Amniotic epithelial cell (primary cell): ENCODE results near the gene AHCYL1.
"Not testable (repeated sequence)": the region's sequence is repeated elsewhere in the genome, so short reads cannot be mapped to it uniquely, and the experiment has no call there.

ENCODE experiments used
- DNase-seq: peaks from one replicate; pipeline ENCODE4 v3.0.0-alpha.2; 2010; ENCODE audit warnings: low read depth

The AHCYL1 gene

DNA sequence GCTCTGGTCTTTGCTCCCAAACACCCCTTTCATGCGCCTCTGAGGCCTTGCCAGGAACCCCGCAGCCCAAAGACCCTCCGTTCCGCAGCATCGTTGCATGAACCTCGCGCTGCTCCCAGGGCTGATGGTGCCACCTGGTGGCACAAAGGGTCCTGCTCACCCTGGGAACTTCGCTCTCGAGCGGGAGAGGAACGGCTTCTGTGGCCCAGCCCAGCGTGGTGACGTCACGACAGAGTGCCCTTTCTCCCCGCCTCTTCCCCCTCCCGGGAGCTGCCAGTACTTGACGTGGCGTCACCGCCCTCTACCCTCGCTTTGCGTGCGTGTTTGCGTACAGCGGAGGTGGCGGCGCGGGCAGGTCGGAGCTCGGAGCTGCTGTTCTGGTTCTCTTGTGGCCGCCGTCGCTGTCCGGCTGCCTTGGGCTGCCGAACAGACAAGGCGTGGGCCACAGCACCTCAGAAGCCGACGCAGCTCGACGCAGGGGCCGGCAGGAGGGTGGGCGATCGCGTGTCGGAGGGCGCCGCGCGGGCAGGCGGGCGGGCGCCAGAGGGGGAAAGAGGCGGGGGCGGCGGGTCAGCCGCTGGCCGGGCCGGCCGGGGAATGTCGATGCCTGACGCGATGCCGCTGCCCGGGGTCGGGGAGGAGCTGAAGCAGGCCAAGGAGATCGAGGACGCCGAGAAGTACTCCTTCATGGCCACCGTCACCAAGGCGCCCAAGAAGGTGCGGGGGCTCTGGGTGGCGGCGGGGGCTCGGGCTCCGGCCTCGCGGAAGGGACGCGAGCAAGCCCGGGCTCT is at the start of gene AHCYL1:
AHCYL1 (plus strand) TSS at position 310 of the 791 bp plus-strand sequence; CDS start at position 598, 288 bp downstream.
- peak; percentile 97 for DNase-seq

DNA sequence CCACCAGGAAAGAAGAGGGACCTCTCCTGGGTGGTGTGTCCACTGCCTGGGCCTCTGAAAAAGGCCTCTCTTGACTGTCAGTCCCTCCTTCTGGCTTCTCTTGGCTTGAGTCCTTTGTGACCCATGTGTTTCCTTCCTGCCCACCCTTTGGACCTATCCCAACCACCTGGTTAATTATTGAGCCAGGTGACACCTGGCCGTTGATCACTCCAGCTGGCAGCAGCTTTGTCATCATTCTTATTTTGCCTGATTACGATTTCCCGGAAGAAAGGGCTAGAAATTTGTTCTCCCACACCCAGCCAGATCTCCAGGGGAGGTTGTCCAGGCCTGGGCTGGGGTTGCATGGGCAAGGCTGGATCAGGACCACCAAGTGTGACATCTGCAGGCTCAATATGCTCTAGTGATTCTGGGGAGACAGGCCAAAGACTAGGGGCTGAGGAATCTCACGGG is 49.1 kb upstream of the AHCYL1 start:
- DNase-seq, result no peak

DNA sequence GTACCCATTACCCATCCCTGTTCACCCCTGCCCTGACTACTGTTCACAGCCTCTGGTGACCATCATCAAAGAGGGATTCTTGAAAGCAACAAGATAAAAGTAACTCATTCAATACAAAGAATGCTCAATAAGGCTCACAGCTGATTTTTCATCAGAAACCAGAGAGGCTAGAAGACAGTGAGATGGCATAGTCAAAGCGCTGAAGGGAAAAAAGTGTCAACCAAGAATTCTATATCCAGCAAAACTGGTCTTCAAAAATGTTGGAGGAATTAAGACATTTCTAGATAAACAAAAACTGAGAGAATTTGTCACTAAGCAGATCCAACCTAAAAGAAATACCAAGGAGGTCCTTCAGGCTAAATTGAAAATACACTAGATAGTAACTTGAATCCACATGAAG is 46.8 kb upstream of the AHCYL1 start:
- DNase-seq, result no peak

DNA sequence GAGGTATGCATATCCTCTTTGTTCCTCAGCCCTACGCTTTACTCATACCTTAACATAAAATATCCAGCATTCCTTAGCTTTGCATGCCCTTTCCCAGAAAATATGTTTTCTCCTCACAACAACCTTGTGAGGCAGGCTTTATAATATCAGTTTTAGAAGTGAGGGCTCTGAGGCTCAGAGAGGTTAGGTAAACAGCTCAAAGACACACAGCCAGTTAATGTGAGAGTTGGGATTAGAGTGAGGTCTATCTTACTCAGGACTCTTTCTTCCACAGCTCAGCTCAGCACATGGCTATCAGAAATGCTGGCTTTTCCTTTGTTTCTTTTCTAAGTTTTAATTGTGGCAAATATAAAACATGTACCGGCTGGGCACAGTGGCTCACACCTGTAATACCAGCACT is 46.0 kb upstream of the AHCYL1 start:
- DNase-seq, result no peak

DNA sequence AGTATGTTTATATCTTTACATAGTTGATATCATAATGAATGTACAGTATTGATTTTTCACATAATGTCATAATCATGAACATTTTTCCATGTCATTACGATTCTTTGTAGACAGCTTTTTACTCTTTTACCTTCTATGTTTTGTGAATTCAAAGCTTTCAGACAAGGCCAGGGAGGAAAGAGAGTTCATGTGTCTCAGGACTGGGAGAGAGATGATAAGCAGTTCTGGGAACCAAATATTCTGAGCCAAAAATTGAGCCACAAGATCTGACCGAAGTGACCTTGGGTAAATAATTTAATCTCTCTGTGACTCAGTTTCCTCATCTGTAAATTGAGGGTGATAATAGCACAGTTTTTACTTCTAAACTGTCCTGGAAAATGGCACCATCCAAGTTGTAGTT is 42.1 kb upstream of the AHCYL1 start:
- DNase-seq, result no peak

DNA sequence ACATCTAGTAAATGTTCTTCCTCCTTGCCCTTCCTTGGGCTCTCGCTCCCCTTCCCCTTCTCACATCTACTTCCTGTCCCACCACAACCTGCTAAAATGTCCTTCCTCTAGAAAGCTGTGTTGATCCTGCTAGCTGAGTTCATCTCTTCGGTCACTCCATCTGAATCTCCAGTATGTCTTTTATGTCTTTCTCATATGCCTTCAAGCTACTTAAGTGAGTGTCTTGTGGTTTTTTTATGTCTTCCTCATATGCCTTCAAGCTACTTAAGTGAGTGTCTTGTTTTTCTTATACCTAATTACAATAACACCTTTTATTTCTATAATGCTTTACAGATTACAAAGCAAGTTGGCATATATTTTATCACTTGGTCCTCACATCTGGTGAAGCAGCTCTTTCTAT is 40.0 kb upstream of the AHCYL1 start:
- DNase-seq, result no peak

DNA sequence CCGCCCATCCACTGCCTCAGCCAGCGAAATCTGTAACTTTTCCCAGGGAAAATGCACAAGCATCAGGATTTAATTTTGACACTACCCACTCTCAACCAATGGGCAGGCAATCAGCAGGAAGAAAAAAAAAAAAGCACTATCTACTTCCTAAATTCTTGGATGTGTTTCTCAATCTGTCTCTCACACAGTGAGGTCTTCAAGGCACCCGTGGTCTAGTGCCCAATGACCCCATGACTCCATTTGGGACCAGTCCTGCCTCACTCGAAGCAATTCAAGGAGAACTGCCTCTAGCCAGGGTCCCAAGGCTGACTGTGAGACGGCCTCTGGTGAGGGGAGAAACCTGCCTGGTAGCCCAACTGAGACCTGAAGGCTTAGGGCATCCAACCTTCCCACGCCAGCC is 38.1 kb upstream of the AHCYL1 start:
- no peak for DNase-seq

DNA sequence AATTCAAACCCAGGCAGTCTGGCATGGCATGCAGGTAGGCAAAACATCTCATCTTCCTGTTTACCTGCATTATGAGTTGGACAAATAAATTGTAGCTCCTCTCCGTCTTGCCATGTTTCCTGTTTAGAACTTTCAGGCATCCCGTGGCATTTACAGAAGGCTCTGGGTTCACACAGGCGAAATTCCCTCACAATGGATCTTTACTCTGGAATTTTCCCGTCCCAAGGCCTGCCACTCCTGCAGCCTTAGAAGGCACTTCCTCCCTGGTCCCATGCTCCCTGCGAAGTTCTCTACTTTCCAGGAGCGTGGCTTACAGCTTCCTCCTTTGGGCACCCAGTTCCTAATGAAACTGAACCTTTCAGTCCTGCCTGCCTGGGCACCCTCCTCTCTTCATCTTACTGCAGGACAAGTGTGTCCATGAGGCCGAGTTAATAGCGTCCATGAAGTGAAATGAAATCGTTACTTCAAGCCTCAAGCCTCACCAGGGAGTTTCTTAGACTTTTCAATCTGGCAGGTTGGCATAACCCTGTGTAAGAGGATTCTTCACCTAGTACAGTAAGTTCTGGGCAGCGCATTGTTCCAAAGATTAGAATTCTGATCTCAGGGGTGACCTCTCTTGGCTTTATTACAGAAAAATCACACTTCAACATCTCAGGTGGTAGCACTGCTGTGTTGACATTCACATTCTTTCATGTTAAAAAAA is 36.8 kb upstream of the AHCYL1 start:
- DNase-seq, result no peak

DNA sequence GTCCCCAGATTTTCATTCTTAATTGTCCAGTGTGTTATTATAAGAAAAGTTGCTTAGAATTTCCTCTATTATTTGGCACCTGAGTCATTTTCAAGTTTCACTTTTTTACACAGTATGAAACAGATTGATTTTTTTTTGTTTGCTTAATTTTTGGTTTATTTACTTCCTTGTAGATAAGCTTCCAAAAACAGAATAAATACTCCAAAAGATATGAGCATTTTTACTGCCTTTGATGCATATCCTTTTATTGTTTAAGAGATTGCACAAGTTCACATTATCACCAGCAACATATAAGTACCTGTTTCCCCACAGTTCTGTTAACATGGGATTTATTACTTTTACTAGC is 36.3 kb upstream of the AHCYL1 start:
- no peak for DNase-seq

DNA sequence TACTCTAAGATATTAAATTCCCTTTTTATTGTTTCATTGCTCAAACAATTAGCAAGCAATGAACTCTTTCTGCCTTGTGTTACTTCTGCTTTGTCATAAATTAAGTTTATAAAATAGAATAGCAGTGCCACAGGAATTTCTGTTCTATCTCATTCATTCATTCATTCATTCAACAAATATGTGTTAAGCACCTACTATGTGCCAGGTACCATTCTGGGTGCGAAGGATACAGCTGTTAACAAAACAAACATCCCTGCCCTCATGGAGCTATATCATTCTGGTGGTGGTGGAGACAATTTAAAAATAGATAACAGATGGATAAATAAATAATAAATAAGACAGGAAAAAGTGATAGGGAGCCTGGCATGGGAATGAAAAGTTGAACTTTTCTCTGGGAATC is 34.5 kb upstream of the AHCYL1 start:
- DNase-seq, result no peak

DNA sequence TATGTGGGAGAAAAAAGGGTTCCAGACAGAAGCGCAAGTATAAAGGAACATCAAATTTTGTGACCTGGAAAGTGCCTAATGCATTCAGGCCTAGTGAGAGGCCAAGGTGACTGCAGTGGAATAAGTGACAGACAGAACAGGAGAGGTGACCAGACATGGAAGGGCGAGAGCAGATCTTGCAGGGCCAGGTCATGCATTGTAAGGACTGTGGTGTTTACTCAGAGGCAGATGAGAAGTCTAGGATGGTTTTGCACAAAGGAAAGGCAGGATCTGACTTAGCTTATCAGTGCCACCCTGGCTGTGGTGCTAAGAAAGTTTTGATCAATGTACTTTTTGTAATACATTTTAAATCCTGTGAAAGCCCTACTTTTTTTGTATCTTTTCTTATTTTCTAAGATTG is 34.1 kb upstream of the AHCYL1 start:
- no peak for DNase-seq

DNA sequence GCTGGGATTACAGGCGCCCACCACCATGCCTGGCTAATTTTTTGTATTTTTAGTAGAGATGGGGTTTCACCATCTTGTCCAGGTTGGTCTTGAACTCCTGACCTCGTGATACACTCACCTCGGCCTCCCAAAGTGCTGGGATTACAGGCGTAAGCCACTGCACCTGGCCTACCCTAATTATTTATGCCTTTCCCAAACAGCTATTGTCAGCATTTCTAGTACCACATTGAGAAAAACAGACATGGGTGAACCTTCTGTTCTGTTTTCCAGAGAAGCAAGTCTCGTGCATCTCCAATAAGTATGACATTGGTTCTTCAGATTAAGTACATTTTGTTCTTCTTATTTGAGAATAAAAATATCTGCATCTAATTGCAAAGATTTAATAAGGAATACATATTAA is 33.1 kb upstream of the AHCYL1 start:
- DNase-seq, result not testable (repeated sequence)

DNA sequence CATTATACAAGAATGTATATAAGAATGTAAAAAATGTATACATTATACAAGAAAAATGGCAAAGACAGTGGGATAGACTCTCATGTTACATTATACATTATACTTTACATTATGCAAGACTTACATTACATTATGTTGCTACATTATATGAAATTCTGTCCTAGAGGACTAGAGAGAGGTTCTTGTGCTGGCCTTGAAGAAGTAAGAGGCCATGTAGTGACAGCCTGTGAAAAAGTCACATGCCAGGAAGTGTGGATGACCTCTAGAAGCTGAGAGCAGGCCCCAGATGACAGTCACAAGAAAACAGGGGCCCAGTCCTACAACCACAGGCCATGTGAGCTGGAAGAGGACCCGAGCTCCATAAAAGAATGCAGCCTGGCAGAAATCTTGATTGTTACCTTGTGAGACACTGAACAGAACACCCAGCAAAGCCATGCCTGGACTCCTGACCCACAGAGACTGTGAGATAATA is 30.5 kb upstream of the AHCYL1 start:
- DNase-seq, result peak; percentile 72

DNA sequence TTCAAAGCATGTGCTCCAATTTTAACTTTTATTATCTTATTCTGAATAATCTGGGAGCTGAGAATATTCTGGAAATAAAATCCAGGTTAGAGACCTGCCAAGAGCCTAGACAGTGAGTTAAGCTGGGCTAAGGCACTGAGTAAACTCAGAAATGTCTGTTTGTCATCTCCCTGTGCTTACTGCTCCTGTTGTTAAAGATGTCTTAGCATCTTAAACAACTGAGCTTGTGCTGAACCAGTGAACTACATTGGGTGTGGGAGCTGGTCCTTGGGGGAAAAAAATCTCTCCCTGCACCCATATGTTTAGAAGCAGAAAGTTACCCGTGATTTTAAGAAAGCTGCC is 25.0 kb upstream of the AHCYL1 start:
- DNase-seq, result no peak

DNA sequence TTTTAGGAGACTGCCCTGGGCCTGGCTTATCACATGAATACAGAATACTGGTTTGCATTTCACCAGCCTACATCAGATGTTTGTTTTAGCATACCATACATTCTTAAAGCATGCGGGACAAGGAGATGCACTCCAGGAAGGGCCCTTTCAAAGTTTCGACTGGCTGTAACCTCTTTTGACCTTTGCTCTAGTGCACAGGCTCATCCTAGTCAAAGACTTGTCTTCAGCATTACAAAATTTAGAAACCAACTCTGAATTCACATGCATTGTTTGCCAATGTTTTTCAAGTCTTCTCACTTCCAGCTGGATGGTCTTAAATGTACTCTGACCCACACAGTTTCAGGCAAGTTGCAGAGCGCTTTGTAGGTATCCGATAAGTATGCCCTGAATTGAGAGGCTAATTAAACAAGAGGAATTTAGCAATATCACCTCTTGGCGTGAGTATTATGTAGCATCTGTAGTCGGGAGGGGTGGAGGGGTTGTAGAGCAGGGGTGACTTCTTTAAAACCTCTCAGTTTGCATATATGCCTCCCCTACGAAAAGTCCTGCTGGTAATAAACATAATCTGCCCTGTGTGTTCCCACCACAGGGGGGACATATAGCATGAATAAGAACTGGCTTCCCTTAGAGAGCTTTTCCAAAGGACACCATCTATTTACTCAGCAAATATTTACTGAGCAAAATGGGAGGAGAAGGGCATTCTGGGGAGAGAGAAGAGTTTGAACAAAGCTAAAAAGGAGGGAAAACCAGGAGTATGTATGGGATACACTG is 24.4 kb upstream of the AHCYL1 start:
- DNase-seq, result peak; percentile 77

DNA sequence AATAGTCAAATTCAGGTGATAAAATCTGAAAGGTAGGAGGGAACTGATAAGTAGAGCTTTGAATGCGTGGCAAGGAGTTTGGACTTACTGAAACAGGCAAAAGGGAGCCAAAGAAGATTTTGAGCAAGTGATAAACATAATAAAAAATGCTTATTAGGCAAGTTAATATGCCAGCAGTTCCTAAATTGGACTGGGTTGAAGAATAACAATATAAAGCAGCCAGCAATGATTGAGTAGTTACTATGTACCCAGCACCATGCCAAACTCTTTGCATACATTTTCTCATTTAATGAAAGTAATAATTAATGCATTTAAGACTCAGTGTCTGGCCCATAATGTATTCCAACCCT is 23.8 kb upstream of the AHCYL1 start:
- DNase-seq, result no peak

DNA sequence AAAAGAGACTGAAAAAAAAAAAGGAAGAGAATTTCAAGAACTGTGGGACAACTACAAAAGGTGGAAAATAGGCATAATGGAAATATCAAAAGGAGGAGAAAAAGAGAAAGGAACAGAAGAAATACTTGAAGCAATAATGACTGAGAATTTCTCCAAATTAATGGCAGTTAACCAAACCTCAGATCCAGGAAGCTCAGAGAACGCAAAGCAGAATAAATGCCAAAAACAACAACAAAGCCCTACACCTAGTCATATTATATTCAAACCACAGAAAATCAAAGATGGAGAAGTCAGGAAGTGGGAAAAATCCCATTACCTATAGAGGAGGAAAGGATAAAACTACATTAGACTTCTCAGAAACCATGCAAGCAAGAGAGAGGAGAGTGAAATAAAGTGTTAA is 20.7 kb upstream of the AHCYL1 start:
- no peak for DNase-seq

DNA sequence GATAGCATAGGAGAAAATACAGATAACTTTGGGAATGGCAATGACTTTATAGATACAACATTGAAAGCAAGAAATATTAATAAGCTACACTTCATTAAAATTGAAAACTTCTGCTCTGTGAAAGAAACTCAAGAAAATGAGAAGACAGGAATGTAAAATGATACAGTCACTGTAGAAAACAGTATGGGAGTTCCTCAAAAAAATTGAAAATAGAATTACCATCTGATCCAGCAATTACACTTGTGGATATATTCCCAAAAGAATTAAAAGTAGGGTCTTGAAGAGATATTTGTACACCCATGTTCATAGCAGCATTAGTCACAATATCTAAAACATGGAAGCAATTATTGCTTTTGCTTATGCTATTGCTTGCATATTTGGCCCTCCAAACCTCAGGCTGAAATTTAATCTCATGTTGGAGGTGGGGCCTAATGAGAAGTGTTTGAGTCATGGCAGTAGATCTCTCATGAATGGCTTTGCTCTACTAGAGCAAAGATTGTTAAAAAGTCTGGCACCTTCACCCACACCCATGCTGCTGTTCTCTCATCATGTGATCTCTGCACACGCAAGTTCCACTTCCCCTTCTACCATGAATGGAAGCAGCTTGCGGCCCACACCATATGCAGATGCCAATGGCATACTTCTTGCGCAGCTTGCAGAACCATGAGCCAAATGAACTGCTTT is 15.3 kb upstream of the AHCYL1 start:
- DNase-seq, result peak; percentile 38

DNA sequence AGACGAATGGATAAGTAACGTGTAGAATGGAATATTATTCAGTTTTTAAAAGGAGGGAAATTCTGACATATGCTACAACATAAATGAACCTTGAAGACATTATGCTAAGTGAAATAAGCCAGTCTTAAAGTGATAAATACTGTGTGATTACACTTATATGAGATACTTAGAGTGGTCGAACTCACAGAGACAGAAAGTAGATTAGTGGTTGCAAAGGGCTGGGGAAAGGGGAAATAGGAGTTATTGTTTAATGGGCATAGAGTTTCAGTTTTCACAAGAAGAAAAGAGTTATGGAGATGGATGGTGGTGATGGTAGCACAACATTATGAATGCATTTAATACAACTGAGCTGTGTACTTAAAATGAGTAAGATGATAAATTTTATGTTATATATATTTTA is 14.7 kb upstream of the AHCYL1 start:
- no peak for DNase-seq

DNA sequence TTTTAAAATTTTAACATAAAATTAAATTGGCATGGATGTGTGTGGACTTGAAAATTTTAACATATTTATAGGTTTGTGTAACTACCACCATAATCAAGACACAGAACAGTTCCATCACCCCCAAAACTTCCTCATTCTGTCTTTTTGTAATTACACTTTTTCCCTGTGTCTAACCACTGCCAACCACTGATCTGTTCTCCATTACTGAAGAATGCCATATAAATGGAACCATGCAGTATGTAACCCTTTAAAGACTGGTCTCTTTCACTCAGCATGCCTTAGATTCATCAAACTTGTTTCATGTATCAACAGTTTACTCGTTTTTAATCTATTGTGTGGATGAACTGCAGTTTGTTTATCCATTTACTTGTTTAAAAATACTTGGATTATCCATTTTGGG is 13.0 kb upstream of the AHCYL1 start:
- DNase-seq, result no peak

DNA sequence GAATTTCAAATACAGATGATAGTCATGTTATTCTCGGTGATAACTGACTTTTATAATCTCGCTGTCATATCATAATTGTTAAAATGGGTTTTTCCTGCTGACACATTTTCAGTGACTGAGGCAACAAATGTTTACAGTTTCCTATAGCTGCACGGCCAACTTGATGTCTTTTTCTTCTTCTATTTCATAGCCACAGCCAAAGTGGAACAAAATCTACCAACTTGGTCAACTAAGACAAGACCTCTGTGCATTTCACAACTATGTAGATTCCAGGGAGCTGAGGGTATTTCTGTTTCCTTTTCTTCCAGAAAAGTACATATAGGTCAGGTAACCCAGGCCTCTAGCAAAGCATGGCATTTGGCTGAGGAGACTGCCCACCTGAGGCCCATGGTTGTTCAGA is 10.4 kb upstream of the AHCYL1 start:
- no peak for DNase-seq

DNA sequence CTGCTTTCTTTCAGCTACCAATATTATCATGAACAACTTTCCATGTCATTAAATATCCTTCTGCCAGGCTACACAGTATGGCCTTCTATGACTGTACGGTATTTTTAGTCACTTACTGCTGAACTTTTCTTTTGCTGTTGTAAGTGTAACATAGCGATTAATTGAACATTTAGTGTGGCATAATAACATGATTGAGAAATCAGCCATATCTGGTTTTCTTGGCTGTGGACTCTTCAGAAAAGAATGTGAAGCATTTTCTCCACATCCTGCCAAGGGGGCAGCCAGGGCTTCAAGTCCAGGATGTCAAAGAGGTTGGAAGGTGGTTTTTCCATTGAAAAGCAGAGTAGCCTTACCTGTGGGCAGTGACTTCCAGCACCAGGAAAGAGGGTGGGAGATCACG is 8.8 kb upstream of the AHCYL1 start:
- peak; percentile 97 for DNase-seq

DNA sequence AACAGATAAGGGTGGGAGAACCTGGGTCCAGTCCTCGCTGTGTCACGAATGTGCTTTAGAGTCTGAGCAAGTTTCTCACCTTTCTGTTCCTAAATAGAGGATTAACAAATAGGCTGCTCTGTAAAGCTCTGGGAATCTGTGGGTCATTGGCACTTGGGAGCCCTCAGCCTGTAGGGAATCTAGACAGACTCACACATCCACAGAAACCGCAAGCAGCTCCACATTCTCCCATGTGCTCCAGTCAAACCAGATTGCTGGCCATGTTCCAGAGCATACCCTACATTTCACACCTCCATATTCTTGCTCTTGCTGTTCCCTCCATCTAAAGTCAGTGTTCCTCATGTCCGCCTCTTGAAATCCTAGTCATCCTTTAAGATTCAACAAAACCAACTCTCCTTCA is 7.8 kb upstream of the AHCYL1 start:
- no peak for DNase-seq
